Measurements from ENCODE around the gene ARHGAP24.

Gene ARHGAP24

GRCh38 chr4:86019906-86020305 is 545.0 kb downstream of the ARHGAP24 start:
- TF ChIP-seq CREB1 (IDR thresholded peaks at IDR 0.05; ENCODE audit: low read depth) (no peak), TAF1 (IDR thresholded peaks at IDR 0.05; ENCODE audit: low read depth) (no peak), USF1 (IDR thresholded peaks at IDR 0.05) (no peak), TEAD4 (IDR thresholded peaks at IDR 0.05) (no peak), TCF12 (IDR thresholded peaks at IDR 0.05; ENCODE audit: low read depth) (no peak), EGR1 (IDR thresholded peaks at IDR 0.05) (no peak), ZBTB7A (IDR thresholded peaks at IDR 0.05; ENCODE audit: low read depth) (no peak), FOXM1 (IDR thresholded peaks at IDR 0.05; ENCODE audit: borderline replicate concordance, low read depth) (no peak), NFIC (IDR thresholded peaks at IDR 0.05) (no peak), CEBPB (IDR thresholded peaks at IDR 0.05) (no peak), YY1 (IDR thresholded peaks at IDR 0.05; ENCODE audit: low read depth) (no peak), REST (IDR thresholded peaks at IDR 0.05; ENCODE audit: low read depth) (no peak), MAX (IDR thresholded peaks at IDR 0.05) (no peak), RAD21 (IDR thresholded peaks at IDR 0.05; ENCODE audit: low read depth) (no peak)

- TF ChIP-seq CREB1 (IDR thresholded peaks at IDR 0.05; ENCODE audit: low read depth) (no peak), YY1 (IDR thresholded peaks at IDR 0.05; ENCODE audit: low read depth) (no peak), TAF1 (IDR thresholded peaks at IDR 0.05; ENCODE audit: low read depth) (no peak), TCF12 (IDR thresholded peaks at IDR 0.05; ENCODE audit: low read depth) (no peak), FOXM1 (IDR thresholded peaks at IDR 0.05; ENCODE audit: borderline replicate concordance, low read depth) (no peak), EP300 (IDR thresholded peaks at IDR 0.05; ENCODE audit: borderline replicate concordance) (no peak), EGR1 (IDR thresholded peaks at IDR 0.05) (no peak), USF1 (IDR thresholded peaks at IDR 0.05) (no peak), MAX (IDR thresholded peaks at IDR 0.05) (no peak), REST (IDR thresholded peaks at IDR 0.05; ENCODE audit: low read depth) (no peak), RAD21 (IDR thresholded peaks at IDR 0.05; ENCODE audit: low read depth) (no peak), ZBTB7A (IDR thresholded peaks at IDR 0.05; ENCODE audit: low read depth) (no peak), NFIC (IDR thresholded peaks at IDR 0.05) (no peak)
These were observed 551.8 kb downstream of the ARHGAP24 start for GRCh38 chr4:86026720-86027119.

- TF ChIP-seq REST (IDR thresholded peaks at IDR 0.05; ENCODE audit: low read depth): no peak
- no peak for TF ChIP-seq TCF12 (IDR thresholded peaks at IDR 0.05; ENCODE audit: low read depth)
- no peak for TF ChIP-seq CEBPB (IDR thresholded peaks at IDR 0.05)
- TF ChIP-seq CREB1 (IDR thresholded peaks at IDR 0.05; ENCODE audit: low read depth): no peak
- no peak for TF ChIP-seq FOXM1 (IDR thresholded peaks at IDR 0.05; ENCODE audit: borderline replicate concordance, low read depth)
These were observed 557.0 kb downstream of the ARHGAP24 start for GRCh38 chr4:86031927-86032326.

GRCh38 chr4:86032476-86033022 is 557.6 kb downstream of the ARHGAP24 start:
- no peak for TF ChIP-seq FOXM1 (IDR thresholded peaks at IDR 0.05; ENCODE audit: borderline replicate concordance, low read depth)
- no peak for TF ChIP-seq MAX (IDR thresholded peaks at IDR 0.05)
- TF ChIP-seq NFIC (IDR thresholded peaks at IDR 0.05): no peak
- no peak for TF ChIP-seq CREB1 (IDR thresholded peaks at IDR 0.05; ENCODE audit: low read depth)
- no peak for TF ChIP-seq CEBPB (IDR thresholded peaks at IDR 0.05)
- TF ChIP-seq TAF1 (IDR thresholded peaks at IDR 0.05; ENCODE audit: low read depth): no peak
- TF ChIP-seq REST (IDR thresholded peaks at IDR 0.05; ENCODE audit: low read depth): no peak
- TF ChIP-seq ZBTB7A (IDR thresholded peaks at IDR 0.05; ENCODE audit: low read depth): no peak
- no peak for TF ChIP-seq TEAD4 (IDR thresholded peaks at IDR 0.05)
- no peak for TF ChIP-seq USF1 (IDR thresholded peaks at IDR 0.05)
- no peak for TF ChIP-seq EP300 (IDR thresholded peaks at IDR 0.05; ENCODE audit: borderline replicate concordance)
